ENCODE results near the gene ST8SIA1.

The ST8SIA1 gene

DNA sequence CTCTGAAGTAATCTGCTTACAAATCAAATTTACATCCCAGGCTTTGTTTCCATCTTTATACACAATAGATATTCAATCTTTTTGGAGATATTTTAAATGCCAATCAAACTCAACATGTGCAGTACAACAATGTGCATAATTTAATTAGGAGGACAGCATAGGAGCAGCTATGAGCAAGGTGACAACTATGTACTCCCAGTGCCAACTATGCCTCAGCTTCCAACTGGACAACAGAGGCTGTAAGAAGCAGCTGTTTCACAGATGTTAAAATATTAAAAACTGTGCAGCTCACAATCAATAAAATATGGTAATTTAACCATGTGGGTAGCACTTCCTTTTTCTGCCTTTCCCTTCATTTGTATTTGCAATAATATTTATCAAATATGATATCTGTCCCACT is 99.9 kb downstream of the ST8SIA1 start:
- POLR2A ChIA-PET = no interaction called here
- TF ChIP-seq NFRKB (IDR thresholded peaks at IDR 0.05) (no peak), ELF4 (IDR thresholded peaks at IDR 0.05) (no peak), CTBP1 (IDR thresholded peaks at IDR 0.05; ENCODE audit: borderline replicate concordance) (no peak), FOXA1 (IDR thresholded peaks at IDR 0.05) (no peak), ZNF384 (IDR thresholded peaks at IDR 0.05) (no peak), L3MBTL2 (conservative IDR thresholded peaks at IDR 0.05) (no peak), ARNT (IDR thresholded peaks at IDR 0.05) (no peak), FOXM1 (IDR thresholded peaks at IDR 0.05; ENCODE audit: borderline replicate concordance) (no peak), LEF1 (IDR thresholded peaks at IDR 0.05; ENCODE audit: borderline replicate concordance) (no peak), BHLHE40 (IDR thresholded peaks at IDR 0.05; ENCODE audit: borderline replicate concordance) (no peak), SUZ12 (IDR thresholded peaks at IDR 0.05) (no peak), FOXK2 (IDR thresholded peaks at IDR 0.05) (no peak), SP1 (IDR thresholded peaks at IDR 0.05) (no peak)
- TF ChIP-seq, protein P1, sequence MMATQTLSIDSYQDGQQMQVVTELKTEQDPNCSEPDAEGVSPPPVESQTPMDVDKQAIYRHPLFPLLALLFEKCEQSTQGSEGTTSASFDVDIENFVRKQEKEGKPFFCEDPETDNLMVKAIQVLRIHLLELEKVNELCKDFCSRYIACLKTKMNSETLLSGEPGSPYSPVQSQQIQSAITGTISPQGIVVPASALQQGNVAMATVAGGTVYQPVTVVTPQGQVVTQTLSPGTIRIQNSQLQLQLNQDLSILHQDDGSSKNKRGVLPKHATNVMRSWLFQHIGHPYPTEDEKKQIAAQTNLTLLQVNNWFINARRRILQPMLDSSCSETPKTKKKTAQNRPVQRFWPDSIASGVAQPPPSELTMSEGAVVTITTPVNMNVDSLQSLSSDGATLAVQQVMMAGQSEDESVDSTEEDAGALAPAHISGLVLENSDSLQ (IDR thresholded peaks at IDR 0.05) = no peak
- no peak for DNase-seq (ENCODE audit: extremely low spot score)
- CTCF ChIA-PET = no interaction called here

DNA sequence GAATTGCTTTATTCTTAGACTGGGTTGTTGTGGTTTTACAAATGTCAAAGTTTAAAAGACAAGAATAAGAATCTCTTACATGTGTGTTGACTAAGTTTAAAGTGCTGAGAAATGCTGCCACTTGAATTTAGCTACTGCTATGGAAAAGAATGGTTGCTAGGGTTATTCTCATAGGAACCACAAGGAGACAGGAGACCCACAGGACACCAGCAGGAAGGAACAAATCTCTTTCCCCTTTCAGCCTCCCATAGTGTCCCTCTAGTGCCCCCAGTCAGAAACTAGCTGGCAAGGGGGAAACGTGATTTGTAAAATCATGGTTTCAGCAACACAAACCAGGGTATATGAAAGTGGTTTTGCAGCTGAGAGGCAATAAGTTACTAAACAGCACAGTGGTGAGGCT is 102.7 kb downstream of the ST8SIA1 start:
- CTCF ChIA-PET = interaction anchor here (1.0 kb wide), 1 partner anchor 104 kb away, joined by 3 read pairs; no protein-coding TSS in a partner anchor

DNA sequence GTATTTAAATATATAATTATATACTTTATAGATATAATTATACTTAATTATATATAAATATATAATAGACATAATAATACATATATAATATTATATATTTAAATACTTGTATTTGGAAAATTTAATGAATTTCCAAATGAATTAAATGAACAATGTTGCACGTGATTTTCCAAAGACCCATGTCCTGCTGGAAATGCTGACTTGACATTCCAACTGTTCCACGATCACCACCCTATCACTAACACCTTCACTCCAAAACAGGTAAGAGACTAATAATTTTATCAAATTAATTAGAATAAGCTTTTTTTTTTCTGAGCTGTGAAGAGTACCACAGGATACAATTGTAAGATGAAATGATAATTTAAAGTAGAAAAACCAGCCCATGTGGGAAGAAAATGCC is 103.4 kb downstream of the ST8SIA1 start:
- no peak for TF ChIP-seq NFRKB (IDR thresholded peaks at IDR 0.05)
- TF ChIP-seq FOXA1 (IDR thresholded peaks at IDR 0.05) = no peak
- POLR2A ChIA-PET = no interaction called here
- no peak for DNase-seq (ENCODE audit: extremely low spot score)
- CTCF ChIA-PET = interaction anchor here (0.7 to 1.0 kb wide), 2 partner anchors 104 to 119 kb away, joined by 3 to 4 read pairs; no protein-coding TSS in a partner anchor

More for the DNA sequence above, 102.7 kb downstream of the ST8SIA1 start:
- DNase-seq (ENCODE audit: extremely low spot score) = peak; percentile 10
- POLR2A ChIA-PET = no interaction called here
- TF ChIP-seq L3MBTL2 (conservative IDR thresholded peaks at IDR 0.05) = no peak
- TF ChIP-seq FOXK2 (IDR thresholded peaks at IDR 0.05) = no peak
- no peak for TF ChIP-seq HDGF (IDR thresholded peaks at IDR 0.05; ENCODE audit: borderline replicate concordance)
- TF ChIP-seq SUZ12 (IDR thresholded peaks at IDR 0.05) = no peak
- no peak for TF ChIP-seq ARNT (IDR thresholded peaks at IDR 0.05)
- TF ChIP-seq CTBP1 (IDR thresholded peaks at IDR 0.05; ENCODE audit: borderline replicate concordance) = no peak
- TF ChIP-seq ELF4 (IDR thresholded peaks at IDR 0.05) = no peak
- TF ChIP-seq, protein P1 (IDR thresholded peaks at IDR 0.05) = no peak
- TF ChIP-seq TARDBP (IDR thresholded peaks at IDR 0.05) = no peak
- TF ChIP-seq NFRKB (IDR thresholded peaks at IDR 0.05) = no peak
- no peak for TF ChIP-seq FOXA1 (IDR thresholded peaks at IDR 0.05)
- no peak for TF ChIP-seq FOXM1 (IDR thresholded peaks at IDR 0.05; ENCODE audit: borderline replicate concordance)
- no peak for TF ChIP-seq ZNF384 (IDR thresholded peaks at IDR 0.05)

DNA sequence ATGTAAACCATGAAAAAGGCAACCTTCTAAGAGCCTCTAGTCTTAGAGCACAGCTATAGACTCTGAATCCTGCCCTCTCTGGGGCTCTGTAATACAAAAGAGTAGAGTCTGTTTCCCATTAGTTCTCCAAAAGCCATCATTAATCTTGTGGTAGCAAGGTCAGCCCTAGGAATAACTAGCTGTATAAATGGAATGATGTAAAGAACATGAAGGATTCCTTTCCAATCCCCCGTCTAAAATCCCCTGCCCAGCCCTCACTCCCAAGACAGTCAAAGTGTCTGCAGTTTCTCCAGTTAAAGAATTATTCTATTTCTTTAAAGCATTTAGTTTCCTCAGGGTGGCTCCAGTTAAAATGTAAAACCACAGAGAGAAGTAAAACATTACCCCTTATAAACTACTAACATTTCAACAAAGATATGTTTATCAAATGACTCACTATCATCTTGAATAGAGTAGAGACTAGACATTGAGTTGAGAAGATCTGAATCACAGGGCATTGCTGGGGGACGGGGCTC is 104.2 kb downstream of the ST8SIA1 start:
- DNase-seq (ENCODE audit: extremely low spot score) = no peak
- CTCF ChIA-PET = interaction anchor here (0.7 kb wide), 1 partner anchor 10 kb away, joined by 3 read pairs; no protein-coding TSS in a partner anchor
- POLR2A ChIA-PET = no interaction called here
- no peak for TF ChIP-seq SP1 (IDR thresholded peaks at IDR 0.05)
- no peak for TF ChIP-seq ARNT (IDR thresholded peaks at IDR 0.05)
- TF ChIP-seq, protein P1 (IDR thresholded peaks at IDR 0.05) = no peak
- no peak for TF ChIP-seq NFRKB (IDR thresholded peaks at IDR 0.05)
- TF ChIP-seq FOXA1 (IDR thresholded peaks at IDR 0.05) = no peak
- no peak for TF ChIP-seq FOXK2 (IDR thresholded peaks at IDR 0.05)
- TF ChIP-seq LEF1 (IDR thresholded peaks at IDR 0.05; ENCODE audit: borderline replicate concordance) = no peak
- TF ChIP-seq ELF4 (IDR thresholded peaks at IDR 0.05) = no peak
- TF ChIP-seq L3MBTL2 (conservative IDR thresholded peaks at IDR 0.05) = no peak
- TF ChIP-seq TARDBP (IDR thresholded peaks at IDR 0.05) = no peak

DNA sequence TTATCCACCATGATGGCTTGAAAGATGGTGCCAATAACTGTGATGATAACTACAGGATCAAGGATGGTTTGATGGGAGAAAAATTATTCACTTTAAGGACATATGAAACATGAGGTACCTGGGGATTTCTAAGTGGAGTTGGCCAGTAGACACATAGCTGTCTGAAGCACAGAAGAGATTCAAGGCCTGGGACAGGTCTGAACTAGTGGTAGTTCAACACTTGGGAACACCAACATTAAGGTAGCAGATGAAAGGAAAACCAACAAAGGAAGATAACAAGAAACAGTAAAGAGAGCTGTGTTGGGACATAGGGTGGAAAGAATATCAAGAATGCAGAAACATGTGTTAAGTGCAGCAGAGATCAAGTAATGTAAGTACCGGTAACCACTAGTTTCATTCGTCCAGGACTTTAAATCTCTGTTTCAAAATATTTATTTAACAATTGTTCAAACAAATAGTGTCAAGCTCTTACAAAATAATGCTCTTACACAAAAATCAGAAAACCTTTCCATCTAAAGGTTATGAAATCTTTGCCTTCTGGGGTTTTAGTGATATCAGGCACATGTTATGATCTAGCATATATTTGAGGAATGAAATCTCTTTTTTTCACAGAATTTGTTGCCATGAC is 104.7 kb downstream of the ST8SIA1 start:
- TF ChIP-seq ZNF384 (IDR thresholded peaks at IDR 0.05) (no peak), FOXM1 (IDR thresholded peaks at IDR 0.05; ENCODE audit: borderline replicate concordance) (no peak), CTBP1 (IDR thresholded peaks at IDR 0.05; ENCODE audit: borderline replicate concordance) (no peak), ARNT (IDR thresholded peaks at IDR 0.05) (no peak), SP1 (IDR thresholded peaks at IDR 0.05) (no peak), ELF4 (IDR thresholded peaks at IDR 0.05) (no peak), SUZ12 (IDR thresholded peaks at IDR 0.05) (no peak), FOXK2 (IDR thresholded peaks at IDR 0.05) (no peak), BHLHE40 (IDR thresholded peaks at IDR 0.05; ENCODE audit: borderline replicate concordance) (no peak), FOXA1 (IDR thresholded peaks at IDR 0.05) (no peak), LEF1 (IDR thresholded peaks at IDR 0.05; ENCODE audit: borderline replicate concordance) (no peak), HDGF (IDR thresholded peaks at IDR 0.05; ENCODE audit: borderline replicate concordance) (no peak), L3MBTL2 (conservative IDR thresholded peaks at IDR 0.05) (no peak), TARDBP (IDR thresholded peaks at IDR 0.05) (no peak), NFRKB (IDR thresholded peaks at IDR 0.05) (no peak)
- TF ChIP-seq, protein P1 (IDR thresholded peaks at IDR 0.05) = no peak
- DNase-seq (ENCODE audit: extremely low spot score) = no peak
- CTCF ChIA-PET = interaction anchor here (0.7 kb wide), 1 partner anchor 11 kb away, joined by 3 read pairs; no protein-coding TSS in a partner anchor
- POLR2A ChIA-PET = no interaction called here
